Measurements from ENCODE around the gene ME1.
A peak's percentile ranks its signal among the peaks of the same experiment; 100 is the strongest.

ME1 gene

GRCh38 chr6:83192871-83193746 lies 237.7 kb downstream of the ME1 start, which contains the start of the genes PGM3 and RWDD2A (continued):
- peak; percentile 52; the same call in 1 of the 2 replicates for TF ChIP-seq SP3 (tag by site-specific recombination; IDR thresholded peaks at IDR 0.05)
- peak; percentile 34; the same call in 1 of the 2 replicates for TF ChIP-seq ZNF660 (tag by site-specific recombination; IDR thresholded peaks at IDR 0.05)
- TF ChIP-seq KLF9 (tag by site-specific recombination; IDR thresholded peaks at IDR 0.05; ENCODE audit: low read depth) = peak; percentile 92
- peak; percentile 97 for TF ChIP-seq ZNF2 (tag by site-specific recombination; IDR thresholded peaks at IDR 0.05)
- TF ChIP-seq ZNF747 (tag by site-specific recombination; IDR thresholded peaks at IDR 0.05) = no peak
- TF ChIP-seq ZNF211 (tag by site-specific recombination; IDR thresholded peaks at IDR 0.05; ENCODE audit: low read depth) = no peak
- no peak for TF ChIP-seq GLI4 (tag by site-specific recombination; IDR thresholded peaks at IDR 0.05)
- no peak for TF ChIP-seq ZNF157 (tag by site-specific recombination; IDR thresholded peaks at IDR 0.05)
- TF ChIP-seq ZNF433 (tag by site-specific recombination; IDR thresholded peaks at IDR 0.05; ENCODE audit: low read depth) = no peak
- TF ChIP-seq ZNF341 (tag by site-specific recombination; IDR thresholded peaks at IDR 0.05; ENCODE audit: low read depth) = peak; percentile 92
- peak; percentile 52 for TF ChIP-seq EGR2 (tag by site-specific recombination; IDR thresholded peaks at IDR 0.05; ENCODE audit: low read depth)
- TF ChIP-seq ZNF362 (tag by site-specific recombination; IDR thresholded peaks at IDR 0.05) = no peak
- TF ChIP-seq ZNF155 (tag by site-specific recombination; IDR thresholded peaks at IDR 0.05) = no peak
- TF ChIP-seq ZNF664 (tag by site-specific recombination; IDR thresholded peaks at IDR 0.05) = no peak
- TF ChIP-seq GLIS2 (tag by site-specific recombination; IDR thresholded peaks at IDR 0.05) = no peak
- TF ChIP-seq MZF1 (tag by site-specific recombination; IDR thresholded peaks at IDR 0.05; ENCODE audit: borderline replicate concordance) = peak; percentile 56; the same call in 1 of the 2 replicates
- no peak for TF ChIP-seq ZNF513 (tag by site-specific recombination; IDR thresholded peaks at IDR 0.05)
- TF ChIP-seq ZNF473 (tag by site-specific recombination; IDR thresholded peaks at IDR 0.05) = no peak
- no peak; the same call in none of the 2 replicates for TF ChIP-seq ZNF561 (tag by site-specific recombination; IDR thresholded peaks at IDR 0.05; ENCODE audit: borderline replicate concordance)
- no peak for TF ChIP-seq YY2 (tag by site-specific recombination; IDR thresholded peaks at IDR 0.05)
- no peak for TF ChIP-seq ZNF311 (tag by site-specific recombination; IDR thresholded peaks at IDR 0.05; ENCODE audit: borderline replicate concordance)
- TF ChIP-seq SALL2 (tag by site-specific recombination; IDR thresholded peaks at IDR 0.05; ENCODE audit: borderline replicate concordance) = no peak
- no peak for TF ChIP-seq ZNF26 (tag by site-specific recombination; IDR thresholded peaks at IDR 0.05)
- no peak for TF ChIP-seq GLI2 (tag by site-specific recombination; IDR thresholded peaks at IDR 0.05; ENCODE audit: borderline replicate concordance, low read depth)
- TF ChIP-seq YY1 (tag by site-specific recombination; IDR thresholded peaks at IDR 0.05) = peak; percentile 24; the same call in 1 of the 2 replicates
- peak; percentile 22; the same call in 1 of the 2 replicates for TF ChIP-seq ZNF391 (tag by site-specific recombination; IDR thresholded peaks at IDR 0.05; ENCODE audit: borderline replicate concordance, low read depth)
- no peak for TF ChIP-seq ZNF776 (tag by site-specific recombination; IDR thresholded peaks at IDR 0.05; ENCODE audit: borderline replicate concordance)
- no peak for TF ChIP-seq ZNF426 (tag by site-specific recombination; IDR thresholded peaks at IDR 0.05)
- TF ChIP-seq ZNF398 (tag by site-specific recombination; IDR thresholded peaks at IDR 0.05) = no peak
- 0 out of 2 replicates have a peak, but pooled peaks have one; percentile 7 for TF ChIP-seq TSHZ1 (tag by site-specific recombination; IDR thresholded peaks at IDR 0.05; ENCODE audit: borderline replicate concordance)
